CD14-positive monocyte (primary cell): ENCODE data around the gene FRMD4A. TPM values are rescaled to one million over a fixed set of nuclear protein-coding genes. Genes with fewer than 3 reads are reported as not detected.

ENCODE experiments used
- DNase-seq, 3 donors: peaks; one replicate each; pipeline ENCODE4 v3.0.0-alpha.2; 2011 to 2022
- H2AFZ ChIP-seq: 2 replicates; pipeline ENCODE4 v1.6.0; 2012; ENCODE audit warnings: mild to moderate bottlenecking, low read depth, low read length, inconsistent platforms; ENCODE audit not compliant: insufficient read depth, poor library complexity, severe bottlenecking
- H3K27ac ChIP-seq, 2 donors: 1 replicate in 1 of 2; 2 replicates in 1 of 2; pipeline ENCODE4 v1.5.1; 2012 to 2013; ENCODE audit warnings: low read length in 2 of 2, control low read depth in 1 of 2, inconsistent platforms in 1 of 2, low read depth in 1 of 2, mild to moderate bottlenecking in 1 of 2
- H3K27me3 ChIP-seq, 2 donors: one replicate each; pipeline versions ENCODE4 v1.6.0 to v1.6.1; 2011 to 2013; ENCODE audit warnings: low read length in 2 of 2; ENCODE audit not compliant: control insufficient read depth in 2 of 2, insufficient read depth in 2 of 2
- H3K36me3 ChIP-seq, 2 donors: replicated peaks in 1 of 2; 1 replicate in 1 of 2; 2 replicates in 1 of 2; pipeline versions ENCODE4 v1.5.1 to v1.6.1; 2012 to 2013; ENCODE audit warnings: low read length in 2 of 2, control low read depth in 1 of 2, inconsistent platforms in 1 of 2, mild to moderate bottlenecking in 1 of 2; ENCODE audit not compliant: insufficient read depth in 2 of 2, control insufficient read depth in 1 of 2
- H3K4me1 ChIP-seq, 2 donors: 1 replicate in 1 of 2; 2 replicates in 1 of 2; pipeline versions ENCODE4 v1.5.1 to v1.6.1; 2012 to 2013; ENCODE audit warnings: low read length in 2 of 2, control low read depth in 1 of 2, inconsistent platforms in 1 of 2, mild to moderate bottlenecking in 1 of 2, moderate library complexity in 1 of 2; ENCODE audit not compliant: insufficient read depth in 2 of 2, control insufficient read depth in 1 of 2
- H3K4me2 ChIP-seq: replicated peaks from 2 replicates; pipeline ENCODE3; 2012; ENCODE audit warnings: low read length, moderate library complexity, mild to moderate bottlenecking; ENCODE audit not compliant: poor library complexity, severe bottlenecking; ENCODE audit errors: extremely low read depth
- H3K4me3 ChIP-seq, 3 experiments: fragments of 200-600 bp in 1 of 3; sonication (generic) in 1 of 3; replicated peaks in 1 of 3; 1 replicate in 2 of 3; 2 replicates in 1 of 3; pipeline ENCODE4 v1.5.1; 2011 to 2013; ENCODE audit warnings: low read length in 3 of 3, mild to moderate bottlenecking in 3 of 3, control low read depth in 2 of 3, low read depth in 2 of 3, inconsistent platforms in 1 of 3, moderate library complexity in 1 of 3
- H3K79me2 ChIP-seq: 2 replicates; pipeline ENCODE4 v1.6.0; 2012; ENCODE audit warnings: mild to moderate bottlenecking, control low read depth, inconsistent platforms, low read length, moderate library complexity; ENCODE audit not compliant: insufficient read depth
- H3K9ac ChIP-seq: 2 replicates; pipeline ENCODE4 v1.6.0; 2017; ENCODE audit warnings: low read length, mild to moderate bottlenecking; ENCODE audit not compliant: insufficient read depth, poor library complexity, severe bottlenecking
- H3K9me3 ChIP-seq, 2 donors: replicated peaks in 1 of 2; 1 replicate in 1 of 2; 2 replicates in 1 of 2; pipeline versions ENCODE4 v1.5.1 to v1.6.1; 2012 to 2013; ENCODE audit warnings: low read length in 2 of 2, control low read depth in 1 of 2; ENCODE audit not compliant: control insufficient read depth in 1 of 2, insufficient read depth in 1 of 2
- H4K20me1 ChIP-seq: 2 replicates; pipeline ENCODE4 v1.6.0; 2012; ENCODE audit warnings: mild to moderate bottlenecking, low read length, control low read depth, moderate library complexity; ENCODE audit not compliant: insufficient read depth
- H3K27ac Mint-ChIP-seq, 7 donors: one replicate each; pipeline ENCODE4 v1.8.0; 2020; ENCODE audit warnings: mild to moderate bottlenecking in 7 of 7, mixed read lengths in 7 of 7, moderate library complexity in 6 of 7, inconsistent platforms in 2 of 7
- H3K27me3 Mint-ChIP-seq, 3 donors: one replicate each; pipeline ENCODE4 v1.8.0; 2021 to 2022; ENCODE audit warnings: low read depth in 3 of 3, mild to moderate bottlenecking in 3 of 3, mixed read lengths in 3 of 3, moderate library complexity in 3 of 3, inconsistent platforms in 1 of 3
- H3K36me3 Mint-ChIP-seq, 2 donors: one replicate each; pipeline ENCODE4 v1.8.0; 2020; ENCODE audit warnings: mixed read lengths in 2 of 2, inconsistent platforms in 1 of 2, mild to moderate bottlenecking in 1 of 2
- H3K4me1 Mint-ChIP-seq: one replicate; pipeline ENCODE4 v1.8.0; 2020; ENCODE audit warnings: mild to moderate bottlenecking, mixed read lengths
- H3K4me3 Mint-ChIP-seq, 2 donors: one replicate each; pipeline ENCODE4 v1.8.0; 2020; ENCODE audit warnings: mild to moderate bottlenecking in 2 of 2, mixed read lengths in 2 of 2, moderate library complexity in 1 of 2
- H3K9me3 Mint-ChIP-seq, 7 donors: one replicate each; pipeline ENCODE4 v1.8.0; 2020 to 2022; ENCODE audit warnings: mixed read lengths in 7 of 7, mild to moderate bottlenecking in 6 of 7, moderate library complexity in 6 of 7, inconsistent platforms in 2 of 7
- WGBS: methylation state at CpG from one replicate; pipeline ENCODE4 v1.1.5; 2013; ENCODE audit warnings: missing lambda C conversion rate; ENCODE audit not compliant: insufficient coverage; 5-methylcytosine and 5-hydroxymethylcytosine counted together
- intact Hi-C, 2 donors: fragments of 100-400 bp; cut with micrococcal nuclease; formaldehyde crosslinking; loops; one replicate each; pipeline versions ENCODE4 v1.15.0 to v1.15.1; 2023
- polyA plus RNA-seq, 3 donors: library from polyadenylated mRNA; depleted of rRNA in 1 of 3; unstranded in 2 of 3; stranded (reverse) in 1 of 3; fragments of 300-500 nt in 2 of 3; fragments of >200 nt in 1 of 3; fragmentation: Illumina TruSeq in 2 of 3; gene quantifications; 1 replicate in 2 of 3; 2 replicates in 1 of 3; pipeline ENCODE4 v1.2.3, GENCODE V29; 2012 to 2021
- TF ChIP-seq, protein P1 (sequence below): fragments of 200-600 bp; IDR thresholded peaks from one replicate; pipeline ENCODE4 v1.8.0; 2022; ENCODE audit warnings: antibody characterized with exemption, mild to moderate bottlenecking

FRMD4A gene
- polyA plus RNA-seq, 3 donors = 0.12 TPM; not detected in 2

DNA sequence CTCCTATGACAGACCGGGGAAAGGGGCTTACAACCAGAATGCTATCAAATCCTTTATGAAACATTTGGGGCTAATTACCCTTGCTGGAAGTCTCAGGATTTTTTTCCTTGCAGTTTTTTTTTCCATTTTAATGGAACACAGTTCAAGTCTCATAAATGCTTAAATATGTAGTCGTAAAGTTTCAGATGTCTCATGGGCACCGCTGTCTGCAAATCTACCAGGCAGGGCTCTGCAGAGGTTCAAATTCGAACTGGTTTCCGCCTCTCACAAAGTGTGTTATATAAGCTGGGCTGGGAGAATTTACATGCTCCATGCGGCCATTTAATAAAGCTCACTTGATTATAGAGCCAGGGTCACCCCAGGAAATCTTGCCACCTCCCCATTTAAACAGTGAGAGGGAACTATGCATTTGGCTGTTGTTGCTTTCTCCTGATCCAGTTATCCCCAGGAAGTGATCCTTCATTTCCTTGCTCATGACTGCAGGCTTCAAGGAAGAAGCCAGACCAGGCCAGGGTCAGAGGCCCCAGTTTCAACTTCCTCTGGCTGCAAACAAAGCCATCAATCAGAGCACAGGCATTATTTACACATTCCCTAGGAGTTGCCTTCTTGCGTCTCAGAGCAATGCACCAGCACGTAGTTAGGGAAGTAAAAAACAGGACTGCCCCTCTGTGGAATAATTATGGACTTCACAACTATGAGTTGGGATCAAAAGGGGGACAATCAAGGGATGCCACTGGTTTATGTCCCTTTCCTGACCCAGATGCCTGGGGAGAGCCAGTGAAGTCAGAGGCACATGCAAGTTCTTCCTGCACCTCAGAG lies 385.1 kb downstream of the FRMD4A start:
- H3K4me1 Mint-ChIP-seq = peaks cover 2% of the 10 kb centered on the region
- peak overlapping the region in 1 of 7 donors; percentile 28 for H3K27ac Mint-ChIP-seq
- H3K27me3 Mint-ChIP-seq = peaks cover 9 to 15% (median 13%) of the 10 kb centered on the region in 3 donors
- H3K9me3 Mint-ChIP-seq = peaks cover 0 to 8% (median 3%) of the 10 kb centered on the region in 7 donors
- intact Hi-C loops = no loop called here
- 0% methylated on average over 1 of the region's 8 CpGs for WGBS
- no peaks in the 10 kb centered on the region for H3K4me1 ChIP-seq
- H2AFZ ChIP-seq = no peak overlapping the region
- no peaks in the 10 kb centered on the region for H3K36me3 Mint-ChIP-seq
- H4K20me1 ChIP-seq = no peaks in the 10 kb centered on the region
- no peak overlapping the region for H3K4me2 ChIP-seq
- no peak overlapping the region for H3K9ac ChIP-seq
- H3K79me2 ChIP-seq = no peaks in the 10 kb centered on the region
- no peak overlapping the region for H3K4me3 Mint-ChIP-seq
- peaks cover 3 to 5% of the 10 kb centered on the region in 2 donors for H3K27me3 ChIP-seq
- H3K27ac ChIP-seq = no peak overlapping the region
- no peak overlapping the region for H3K4me3 ChIP-seq
- H3K9me3 ChIP-seq = no peaks in the 10 kb centered on the region
- no peaks in the 10 kb centered on the region for H3K36me3 ChIP-seq
- no peak for DNase-seq
- TF ChIP-seq, protein P1, sequence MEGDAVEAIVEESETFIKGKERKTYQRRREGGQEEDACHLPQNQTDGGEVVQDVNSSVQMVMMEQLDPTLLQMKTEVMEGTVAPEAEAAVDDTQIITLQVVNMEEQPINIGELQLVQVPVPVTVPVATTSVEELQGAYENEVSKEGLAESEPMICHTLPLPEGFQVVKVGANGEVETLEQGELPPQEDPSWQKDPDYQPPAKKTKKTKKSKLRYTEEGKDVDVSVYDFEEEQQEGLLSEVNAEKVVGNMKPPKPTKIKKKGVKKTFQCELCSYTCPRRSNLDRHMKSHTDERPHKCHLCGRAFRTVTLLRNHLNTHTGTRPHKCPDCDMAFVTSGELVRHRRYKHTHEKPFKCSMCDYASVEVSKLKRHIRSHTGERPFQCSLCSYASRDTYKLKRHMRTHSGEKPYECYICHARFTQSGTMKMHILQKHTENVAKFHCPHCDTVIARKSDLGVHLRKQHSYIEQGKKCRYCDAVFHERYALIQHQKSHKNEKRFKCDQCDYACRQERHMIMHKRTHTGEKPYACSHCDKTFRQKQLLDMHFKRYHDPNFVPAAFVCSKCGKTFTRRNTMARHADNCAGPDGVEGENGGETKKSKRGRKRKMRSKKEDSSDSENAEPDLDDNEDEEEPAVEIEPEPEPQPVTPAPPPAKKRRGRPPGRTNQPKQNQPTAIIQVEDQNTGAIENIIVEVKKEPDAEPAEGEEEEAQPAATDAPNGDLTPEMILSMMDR = no peak

GRCh38 chr10:13944823-13945222 lies 385.9 kb downstream of the FRMD4A start:
- Histone ChIP-seq H2AFZ (no peak overlapping the region), H4K20me1 (no peaks in the 10 kb centered on the region), H3K9ac (no peak overlapping the region), H3K9me3 (no peaks in the 10 kb centered on the region), H3K4me1 (no peaks in the 10 kb centered on the region), H3K27ac (no peak overlapping the region), H3K27me3 (peaks cover 3 to 5% of the 10 kb centered on the region in 2 donors), H3K4me3 (no peak overlapping the region), H3K79me2 (no peaks in the 10 kb centered on the region), H3K4me2 (no peak overlapping the region), H3K36me3 (no peaks in the 10 kb centered on the region)
- TF ChIP-seq, protein P1 = no peak
- Mint-ChIP-seq H3K4me3 (peak overlapping the region in 1 of 2 donors; percentile 11), H3K9me3 (peaks cover 0 to 8% (median 2%) of the 10 kb centered on the region in 7 donors), H3K4me1 (peaks cover 2% of the 10 kb centered on the region), H3K36me3 (no peaks in the 10 kb centered on the region), H3K27ac (peak overlapping the region in 1 of 7 donors; percentile 15), H3K27me3 (peaks cover 6 to 13% (median 10%) of the 10 kb centered on the region in 3 donors)
- no peak for DNase-seq
- WGBS = no CpG with 5 or more reads among the region's 5 CpGs
- intact Hi-C loops = no loop called here
